Endothelial cell of umbilical vein (primary cell): ENCODE results near the gene PGP. TPM values are rescaled to one million over a fixed set of nuclear protein-coding genes. Genes with fewer than 3 reads are reported as not detected.

Experiments used
- BruUV-seq: library from RNA; stranded (reverse); fragments of 400-500 nt; replicated peaks from 2 replicates; lab custom pipeline; 2021; lab: Mats Ljungman, UMichigan
- CTCF ChIA-PET: fragments of 300-600, 350-600 bp; sonication (Branson Sonifier 250); formaldehyde crosslinking; loops from one replicate; lab custom pipeline; 2021; ENCODE audit warnings: antibody characterized with exemption, inconsistent platforms; lab: Charles Lee
- POLR2A ChIA-PET: fragments of 300-600, 350-600 bp; sonication (Branson Sonifier 250); formaldehyde crosslinking; loops from one replicate; lab custom pipeline; 2021; ENCODE audit warnings: antibody characterized with exemption, inconsistent platforms; lab: Charles Lee
- DNase-seq: peaks from one replicate; pipeline ENCODE4 v3.0.0-alpha.2; 2011; ENCODE audit warnings: low read depth, low spot score
- FAIRE-seq: peaks from 2 replicates; lab custom pipeline; 2011; peaks lifted over from hg19 to GRCh38; lab: Jason Lieb, UNC
- H2AFZ ChIP-seq: 2 replicates; pipeline ENCODE4 v1.6.0; 2012; ENCODE audit warnings: low read depth, low read length, control low read depth, inconsistent platforms
- H3K27ac ChIP-seq: 2 replicates; pipeline ENCODE4 v1.5.1; 2011; ENCODE audit warnings: low read depth, mild to moderate bottlenecking, control low read depth, low read length, moderate library complexity; ENCODE audit not compliant: insufficient read depth
- H3K27me3 ChIP-seq, 2 experiments: 2 replicates each; pipeline versions ENCODE4 v1.6.0 to v1.6.1; 2011; ENCODE audit warnings: low read length in 2 of 2, mixed read lengths in 1 of 2; ENCODE audit not compliant: control insufficient read depth in 2 of 2, insufficient read depth in 2 of 2
- H3K36me3 ChIP-seq, 2 experiments: 2 replicates in 1 of 2; 3 replicates in 1 of 2; pipeline ENCODE4 v1.5.1; 2011; ENCODE audit warnings: low read length in 2 of 2, mild to moderate bottlenecking in 1 of 2, moderate library complexity in 1 of 2; ENCODE audit not compliant: control insufficient read depth in 2 of 2, insufficient read depth in 2 of 2; ENCODE audit errors: extremely low read depth in 1 of 2
- H3K4me1 ChIP-seq: 3 replicates; pipeline ENCODE4 v1.5.1; 2011; ENCODE audit warnings: mild to moderate bottlenecking, low read length; ENCODE audit not compliant: control insufficient read depth, insufficient read depth; ENCODE audit errors: extremely low read depth
- H3K4me2 ChIP-seq: 2 replicates; pipeline ENCODE4 v1.6.1; 2011; ENCODE audit warnings: low read length, control low read depth, mixed read lengths; ENCODE audit not compliant: insufficient read depth
- H3K4me3 ChIP-seq, 3 experiments: fragments of 200-600 bp in 1 of 3; sonication (generic), shearing (Covaris generic) in 1 of 3; replicated peaks in 1 of 3; 2 replicates each; pipeline ENCODE4 v1.5.1; 2011 to 2016; ENCODE audit warnings: control low read depth in 3 of 3, low read length in 3 of 3, mild to moderate bottlenecking in 2 of 3, inconsistent platforms in 1 of 3, low read depth in 1 of 3, moderate library complexity in 1 of 3; ENCODE audit not compliant: insufficient read depth in 1 of 3
- H3K79me2 ChIP-seq: 2 replicates; pipeline ENCODE4 v1.6.0; 2012; ENCODE audit warnings: low read length, inconsistent platforms; ENCODE audit not compliant: control insufficient read depth, insufficient read depth
- H3K9ac ChIP-seq: replicated peaks from 2 replicates; pipeline ENCODE3; 2011; ENCODE audit warnings: low read length, control low read depth; ENCODE audit not compliant: insufficient read depth; ENCODE audit errors: extremely low read depth
- H3K9me1 ChIP-seq: replicated peaks from 3 replicates; pipeline ENCODE4 v1.6.0; 2011; ENCODE audit warnings: mild to moderate bottlenecking, low read length; ENCODE audit not compliant: control insufficient read depth, insufficient read depth; ENCODE audit errors: extremely low read depth
- H3K9me3 ChIP-seq: replicated peaks from 2 replicates; pipeline ENCODE4 v1.5.1; 2012; ENCODE audit warnings: low read length, inconsistent platforms; ENCODE audit not compliant: control insufficient read depth, insufficient read depth
- H4K20me1 ChIP-seq: replicated peaks from 2 replicates; pipeline ENCODE3; 2011; ENCODE audit warnings: mild to moderate bottlenecking, low read length; ENCODE audit not compliant: control insufficient read depth, insufficient read depth; ENCODE audit errors: extremely low read depth
- EZH2 ChIP-seq: IDR thresholded peaks from 2 replicates; pipeline ENCODE4 v1.6.1; 2012; ENCODE audit warnings: borderline replicate concordance, low read depth, mild to moderate bottlenecking, moderate library complexity, low read length, inconsistent platforms; ENCODE audit not compliant: severe bottlenecking
- FOS ChIP-seq: IDR thresholded peaks from 2 replicates; pipeline ENCODE4 v1.6.1; 2011; ENCODE audit warnings: mild to moderate bottlenecking, low read length, moderate library complexity, borderline replicate concordance; ENCODE audit not compliant: insufficient read depth
- GATA2 ChIP-seq: IDR thresholded peaks from 2 replicates; pipeline ENCODE4 v1.7.0; 2011; ENCODE audit warnings: low read depth, mild to moderate bottlenecking, moderate library complexity, mixed read lengths, low read length; ENCODE audit not compliant: insufficient read length, insufficient read depth
- JUN ChIP-seq: IDR thresholded peaks from 2 replicates; pipeline ENCODE4 v1.6.1; 2011; ENCODE audit warnings: borderline replicate concordance, low read depth; ENCODE audit not compliant: insufficient read length, insufficient read depth
- MAX ChIP-seq: IDR thresholded peaks from 2 replicates; pipeline ENCODE4 v1.6.1; 2011; ENCODE audit not compliant: insufficient read depth, insufficient read length
- MYC ChIP-seq: IDR thresholded peaks from one replicate; pipeline ENCODE4 v1.6.1; 2011; ENCODE audit warnings: mild to moderate bottlenecking, low read depth, low read length
- POLR2A ChIP-seq: IDR thresholded peaks from 2 replicates; pipeline ENCODE4 v1.6.1; 2012; ENCODE audit warnings: low read depth, mild to moderate bottlenecking, control low read depth, low read length
- POLR2AphosphoS5 ChIP-seq: IDR thresholded peaks from 2 replicates; pipeline ENCODE4 v1.6.1; 2012; ENCODE audit warnings: low read depth, mild to moderate bottlenecking, control low read depth, low read length, moderate library complexity; ENCODE audit not compliant: insufficient read depth
- dilution Hi-C: fragments of 300-500 bp; cut with MboI; formaldehyde crosslinking; loops from one replicate; pipeline ENCODE4 v1.15.0; 2019; ENCODE audit warnings: low sequenced_read_pairs; ENCODE audit not compliant: extremely low pct_ligation_motif_present
- intact Hi-C: fragments of 100-400 bp; cut with micrococcal nuclease; formaldehyde crosslinking; loops from one replicate; pipeline ENCODE4 v1.10.0; 2022
- polyA plus RNA-seq, 4 experiments: library from polyadenylated mRNA; depleted of rRNA in 3 of 4; stranded (reverse) in 3 of 4; unstranded in 1 of 4; fragments of >200 nt; gene quantifications; 2 replicates each; pipeline versions ENCODE4 v1.2.1 to v1.2.3, GENCODE V29; 2011 to 2012; ENCODE audit warnings: missing spikeins in 1 of 4
- total RNA-seq: library from RNA; stranded (reverse); gene quantifications from 2 replicates; pipeline ENCODE4 v1.2.3, GENCODE V29; 2021
- TF ChIP-seq, protein P1 (sequence below), 2 donors: IDR thresholded peaks; 1 replicate in 1 of 2; 2 replicates in 1 of 2; pipeline ENCODE4 v1.5.1; 2011; ENCODE audit warnings: low read length in 2 of 2, mild to moderate bottlenecking in 2 of 2, moderate library complexity in 2 of 2, control low read depth in 1 of 2, inconsistent platforms in 1 of 2, low read depth in 1 of 2; ENCODE audit not compliant: insufficient read depth in 1 of 2; ENCODE audit errors: extremely low read depth in 1 of 2

Gene PGP
- total and polyA plus RNA-seq, 2 donors (not counting 3 experiments of a cell fraction or from before 2014, with no cell fraction given), result 28.5 to 29.6 TPM

GRCh38 chr16:2180461-2180860 is 34.2 kb downstream of the PGP start:
- no peaks in the 10 kb centered on the region for H4K20me1 ChIP-seq
- dilution Hi-C loops, result no loop called here

More at GRCh38 chr16:2180461-2180860, 34.2 kb downstream of the PGP start:
- H3K4me1 ChIP-seq, result no peaks in the 10 kb centered on the region
- no peaks in the 10 kb centered on the region for H3K9me1 ChIP-seq
- H3K27me3 ChIP-seq, result no peaks in the 10 kb centered on the region
- H3K9ac ChIP-seq, result no peak overlapping the region
- H2AFZ ChIP-seq, result no peak overlapping the region
- intact Hi-C loops, result no loop called here
- no peaks in the 10 kb centered on the region for H3K9me3 ChIP-seq
- POLR2A ChIA-PET, result no interaction called here
- TF ChIP-seq JUN (no peak), MAX (no peak), GATA2 (no peak), POLR2A (no peak), MYC (no peak), POLR2AphosphoS5 (no peak), EZH2 (no peak), FOS (no peak)
- TF ChIP-seq, protein P1, sequence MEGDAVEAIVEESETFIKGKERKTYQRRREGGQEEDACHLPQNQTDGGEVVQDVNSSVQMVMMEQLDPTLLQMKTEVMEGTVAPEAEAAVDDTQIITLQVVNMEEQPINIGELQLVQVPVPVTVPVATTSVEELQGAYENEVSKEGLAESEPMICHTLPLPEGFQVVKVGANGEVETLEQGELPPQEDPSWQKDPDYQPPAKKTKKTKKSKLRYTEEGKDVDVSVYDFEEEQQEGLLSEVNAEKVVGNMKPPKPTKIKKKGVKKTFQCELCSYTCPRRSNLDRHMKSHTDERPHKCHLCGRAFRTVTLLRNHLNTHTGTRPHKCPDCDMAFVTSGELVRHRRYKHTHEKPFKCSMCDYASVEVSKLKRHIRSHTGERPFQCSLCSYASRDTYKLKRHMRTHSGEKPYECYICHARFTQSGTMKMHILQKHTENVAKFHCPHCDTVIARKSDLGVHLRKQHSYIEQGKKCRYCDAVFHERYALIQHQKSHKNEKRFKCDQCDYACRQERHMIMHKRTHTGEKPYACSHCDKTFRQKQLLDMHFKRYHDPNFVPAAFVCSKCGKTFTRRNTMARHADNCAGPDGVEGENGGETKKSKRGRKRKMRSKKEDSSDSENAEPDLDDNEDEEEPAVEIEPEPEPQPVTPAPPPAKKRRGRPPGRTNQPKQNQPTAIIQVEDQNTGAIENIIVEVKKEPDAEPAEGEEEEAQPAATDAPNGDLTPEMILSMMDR (IDR thresholded peaks at IDR 0.05; ENCODE audit: extremely low read depth in 1 of 2, insufficient read depth in 1 of 2, low read depth in 1 of 2, low read length in 2 of 2), result no peak
- no peak overlapping the region for H3K4me2 ChIP-seq
- DNase-seq (no peak), FAIRE-seq (no peak)
- H3K4me3 ChIP-seq, result no peak overlapping the region
- H3K36me3 ChIP-seq, result peaks cover 11 to 13% of the 10 kb centered on the region in 2 experiments
- no peaks in the 10 kb centered on the region for H3K79me2 ChIP-seq
- CTCF ChIA-PET, result no interaction called here
- no TSS peak for BruUV-seq
- no peak overlapping the region for H3K27ac ChIP-seq
